HG02642 (cell line): ENCODE data around the gene BHLHE23.

Experiments used
- ATAC-seq: cut with Tn5 transposase; IDR thresholded peaks from one replicate; pipeline ENCODE4 v1.9.1; 2021; ENCODE audit warnings: mild to moderate bottlenecking; ENCODE audit not compliant: unreplicated experiment, poor library complexity

The BHLHE23 gene

DNA sequence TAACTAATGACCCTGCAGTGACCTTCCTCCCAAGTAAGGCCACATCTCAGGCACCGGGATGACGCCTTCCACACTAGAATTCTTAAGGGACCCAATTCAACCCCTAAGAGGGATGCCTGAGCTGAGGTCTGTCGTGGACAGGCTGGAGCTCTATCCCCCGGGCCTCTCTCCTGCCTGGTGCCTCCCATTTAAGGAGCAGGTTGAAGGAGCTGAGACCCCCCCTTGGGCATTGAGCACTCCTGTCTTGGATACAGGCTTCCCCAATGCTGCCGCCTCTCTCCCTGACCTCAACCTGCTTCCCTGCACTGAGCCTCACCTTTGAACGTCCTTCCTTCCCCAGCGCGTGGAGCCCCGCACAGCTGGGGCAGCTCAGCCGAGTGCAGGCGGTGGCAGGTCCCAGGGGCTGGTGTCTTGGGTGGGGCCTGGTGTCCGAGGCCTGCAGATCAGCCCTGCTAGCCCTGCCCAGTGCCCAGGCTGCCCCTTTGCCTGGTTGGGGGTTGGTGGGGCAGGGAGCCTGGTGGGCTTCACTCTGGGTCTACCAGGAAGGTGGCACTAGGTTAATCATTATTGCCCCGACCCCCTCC lies 19.9 kb upstream of the BHLHE23 start:
- ATAC-seq, result no peak

DNA sequence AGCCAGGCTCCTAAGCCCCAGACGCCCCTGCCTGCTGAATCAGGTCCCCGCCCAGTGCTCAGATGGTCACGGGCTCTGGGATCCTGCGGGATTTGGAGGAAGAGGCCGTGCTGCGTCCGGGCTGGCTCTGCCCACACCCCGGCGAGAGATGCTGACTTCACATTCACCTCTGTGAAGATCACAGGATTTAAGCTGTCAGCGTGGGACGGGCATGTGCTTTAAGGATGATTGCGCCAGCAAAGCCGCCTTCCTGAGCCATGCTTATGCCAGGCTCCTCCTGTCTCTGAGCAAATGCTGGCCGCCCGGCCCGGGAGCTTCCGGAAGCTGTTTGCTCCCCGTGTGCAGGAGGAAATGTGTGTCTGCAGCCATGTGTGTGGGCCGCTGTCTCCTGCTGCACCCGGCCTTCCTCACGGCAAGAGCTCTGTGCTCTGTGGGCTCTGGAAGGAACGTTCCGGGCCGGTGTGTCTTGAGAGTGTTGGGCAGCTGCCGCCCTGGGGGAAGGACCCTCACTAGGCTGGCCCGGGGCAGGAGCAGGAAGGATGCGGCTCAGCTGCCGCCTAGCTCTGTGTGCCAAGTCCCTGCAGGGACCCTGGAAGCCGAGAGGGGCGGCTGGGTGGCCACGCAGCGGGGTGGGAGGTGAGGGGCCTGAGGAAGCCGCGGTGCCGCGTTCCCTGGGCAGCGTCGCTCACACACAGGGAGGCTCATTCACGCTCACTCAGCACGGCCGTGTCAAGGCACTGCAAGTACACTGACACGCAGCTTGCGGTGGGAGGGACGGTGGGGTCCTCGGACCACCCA lies 19.0 kb upstream of the BHLHE23 start:
- ATAC-seq, result no peak

DNA sequence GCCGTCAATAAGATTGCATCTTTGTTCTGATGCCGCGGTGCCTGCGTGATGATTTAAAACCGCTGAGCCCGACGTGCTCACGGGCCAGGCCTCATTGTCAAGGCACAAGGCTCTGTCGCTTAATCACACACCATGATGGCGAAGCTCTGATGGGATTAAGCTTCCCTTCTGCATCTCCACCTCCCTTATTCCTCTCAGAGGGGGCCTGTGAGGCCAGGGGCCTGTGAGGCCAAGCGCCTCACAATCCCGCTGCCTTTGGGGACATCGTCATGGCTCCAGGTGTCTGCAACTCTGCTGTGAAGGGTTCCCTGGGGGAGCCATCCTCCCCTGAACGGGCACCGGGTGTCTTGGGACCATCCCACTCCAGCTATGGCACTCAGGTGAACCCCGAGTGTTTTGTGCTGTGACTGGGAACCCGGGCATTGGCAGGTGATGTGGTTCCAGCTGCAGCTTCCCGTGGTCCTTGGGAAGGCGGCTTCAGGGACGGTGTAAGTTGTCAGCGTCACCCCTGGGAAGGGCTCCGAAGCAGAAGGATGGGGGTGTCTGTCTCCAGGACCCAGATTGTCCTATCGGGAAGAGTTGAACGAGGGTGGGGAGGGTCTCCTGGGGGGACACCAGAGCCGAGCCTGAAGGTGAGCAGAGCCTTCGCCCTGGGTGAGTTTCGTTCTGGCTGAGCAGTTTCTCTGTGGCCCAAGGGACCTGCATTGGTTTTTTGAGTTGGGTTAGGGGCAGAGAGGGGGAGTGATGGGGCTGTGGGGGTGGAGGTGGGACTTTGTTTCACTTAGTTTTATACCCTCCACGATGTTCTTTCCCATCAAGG lies 18.0 kb upstream of the BHLHE23 start:
- ATAC-seq, result no peak

DNA sequence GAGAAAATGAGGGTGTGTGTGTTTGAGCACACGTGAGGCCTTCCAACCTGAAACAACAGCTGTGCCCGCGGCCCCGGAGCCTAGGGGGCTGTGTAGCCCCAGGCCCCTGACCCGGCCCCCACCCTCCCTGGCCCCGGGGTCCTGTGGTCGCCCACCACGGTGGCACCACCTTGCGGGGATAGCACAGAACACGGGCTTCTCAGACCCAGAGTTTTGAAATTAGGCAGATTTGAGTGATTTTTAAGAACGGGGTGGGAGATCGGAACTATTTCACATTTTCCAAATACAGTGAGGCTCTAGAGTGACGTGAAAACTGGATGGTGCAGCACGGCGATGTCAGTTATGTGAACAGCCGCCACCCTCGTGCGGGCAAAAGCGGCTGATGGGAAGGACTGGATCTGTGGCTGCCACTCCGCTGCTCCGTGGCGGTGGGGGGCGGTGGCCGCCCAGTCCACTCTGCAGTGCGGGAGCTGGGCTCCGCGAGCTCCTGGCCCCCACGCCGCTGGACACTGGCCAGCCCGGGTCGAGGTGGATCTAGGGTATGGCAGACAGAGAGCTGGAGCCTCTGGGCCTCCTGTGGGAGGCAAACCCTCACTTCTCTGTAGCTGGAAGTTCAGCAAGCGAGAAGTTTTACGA lies 17.3 kb upstream of the BHLHE23 start:
- ATAC-seq, result no peak

DNA sequence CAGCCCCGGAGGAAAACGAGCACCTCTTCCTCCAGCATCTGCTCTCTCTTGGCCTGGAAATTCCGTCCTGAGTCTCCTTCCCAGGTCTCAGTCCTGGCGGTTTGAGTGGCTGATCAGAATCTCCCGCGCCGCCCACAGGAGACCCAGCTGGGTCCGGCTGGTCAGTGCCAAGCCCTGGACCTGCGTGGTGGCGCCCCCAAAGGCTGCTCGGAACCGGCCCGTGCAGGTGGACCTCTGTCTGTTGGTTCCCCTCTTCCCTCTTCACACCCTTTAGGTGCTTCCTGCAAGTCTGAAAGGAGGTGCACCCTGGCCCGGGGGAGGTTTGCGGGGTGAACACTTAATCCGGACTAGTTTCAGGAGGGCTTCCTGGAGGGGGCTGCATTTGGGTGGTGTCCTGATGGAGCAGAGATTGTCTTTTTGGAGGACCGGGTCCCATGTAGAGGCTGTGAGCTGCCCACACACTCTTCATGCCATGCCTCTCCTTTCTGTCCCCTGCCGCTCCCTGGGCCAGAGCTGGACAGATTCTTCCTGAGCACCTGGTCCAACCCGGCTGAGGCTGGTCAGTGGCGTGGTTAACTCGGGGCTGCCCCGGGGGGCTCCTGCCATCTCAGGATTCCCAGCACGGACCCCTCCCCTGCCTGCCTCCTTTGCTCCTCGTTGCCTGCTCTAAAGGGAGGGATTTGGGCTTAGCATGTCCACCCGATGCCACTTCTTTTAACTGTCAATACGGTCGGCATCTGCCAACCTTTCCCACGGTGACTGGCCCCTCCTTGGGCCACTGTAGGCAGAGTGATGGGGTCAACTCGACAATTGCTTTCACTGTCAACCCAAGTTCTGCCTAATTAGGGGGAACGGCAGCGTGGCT lies 16.5 kb upstream of the BHLHE23 start:
- no peak for ATAC-seq

DNA sequence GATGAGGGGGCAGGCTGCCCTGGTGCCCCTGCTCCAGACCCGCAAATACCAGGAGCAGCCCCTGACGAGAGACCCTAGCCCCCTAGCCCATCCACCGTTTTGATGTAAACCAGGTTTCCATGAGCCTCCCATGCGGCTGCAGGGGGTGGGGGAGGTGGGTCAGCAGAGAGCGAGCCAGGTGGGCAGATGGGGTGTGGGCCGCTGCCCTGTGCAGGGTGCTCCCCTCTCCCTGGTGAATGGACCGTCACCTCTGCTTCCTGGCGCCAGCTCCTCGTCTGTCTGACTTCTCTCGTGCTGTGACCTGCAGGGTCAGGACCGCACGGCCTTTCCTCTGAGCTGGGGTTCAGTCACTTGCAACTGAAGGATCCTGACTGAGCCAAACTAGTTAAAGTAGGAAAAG lies 15.7 kb upstream of the BHLHE23 start:
- no peak for ATAC-seq

DNA sequence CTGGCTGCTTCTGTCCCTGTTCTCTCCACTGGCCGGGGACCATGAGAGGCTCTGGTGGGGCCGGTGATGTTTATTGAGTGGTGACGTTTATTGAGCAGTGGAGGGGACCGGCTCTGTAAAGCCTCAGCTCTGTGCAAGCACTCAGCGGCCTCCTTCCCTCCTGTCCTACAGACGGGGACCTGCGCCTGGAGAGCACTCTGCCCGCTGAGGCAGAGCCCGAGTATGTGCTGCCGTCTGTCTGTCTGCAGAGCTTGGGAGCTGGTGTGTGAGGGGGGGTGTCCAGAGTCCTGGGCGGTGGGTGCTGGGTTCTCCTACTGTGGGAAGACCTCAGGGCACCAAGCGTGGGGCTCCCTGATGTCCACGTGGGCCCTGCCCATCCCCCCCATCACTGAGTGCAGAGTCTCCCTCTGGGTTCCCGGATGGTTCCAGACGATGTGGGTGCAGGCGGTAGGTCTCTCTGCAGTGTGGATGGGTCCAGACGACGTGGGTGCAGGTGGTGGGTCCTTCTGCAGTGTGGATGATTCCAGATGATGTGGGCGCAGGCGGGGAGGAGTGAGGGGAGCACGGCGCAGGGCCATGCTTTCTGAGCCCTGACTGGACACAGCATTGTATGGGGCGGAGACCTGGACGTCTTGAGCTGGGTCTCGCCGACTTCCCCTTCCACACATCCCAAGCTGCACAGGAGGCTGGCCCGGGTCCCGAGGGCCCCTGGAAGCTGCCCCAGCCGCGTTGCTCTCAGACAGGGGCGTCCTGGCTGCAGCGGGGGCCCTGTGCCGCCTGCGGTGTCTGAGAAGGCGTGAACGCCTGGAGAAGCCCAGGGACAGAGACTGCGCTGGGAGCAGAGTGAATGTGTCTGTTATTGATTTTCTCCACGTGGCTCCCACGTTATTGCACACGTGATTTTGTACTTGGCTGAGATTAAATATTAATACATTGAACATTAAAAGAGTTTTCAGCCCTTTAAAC lies 14.9 kb upstream of the BHLHE23 start:
- ATAC-seq, result no peak

DNA sequence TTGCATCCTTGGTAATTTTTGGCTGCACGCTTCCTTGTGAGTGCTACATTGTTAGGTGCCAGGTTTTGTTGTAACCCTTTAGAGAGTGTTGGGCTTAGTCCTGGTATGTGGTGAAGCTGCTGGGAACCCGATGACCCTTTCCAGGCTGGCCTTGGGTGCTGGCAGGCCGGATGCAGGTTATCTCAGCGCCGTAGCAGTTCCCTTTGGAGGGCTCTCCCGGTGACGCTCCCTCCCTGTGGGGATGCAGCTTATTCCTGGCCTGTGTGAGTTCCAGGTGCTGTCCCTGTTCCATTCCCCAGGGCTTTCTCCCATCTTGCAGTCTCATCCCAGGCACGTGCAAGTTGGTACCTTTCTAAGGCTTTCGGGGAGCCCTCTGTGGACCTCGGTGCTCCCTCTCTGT lies 13.9 kb upstream of the BHLHE23 start:
- ATAC-seq, result no peak

DNA sequence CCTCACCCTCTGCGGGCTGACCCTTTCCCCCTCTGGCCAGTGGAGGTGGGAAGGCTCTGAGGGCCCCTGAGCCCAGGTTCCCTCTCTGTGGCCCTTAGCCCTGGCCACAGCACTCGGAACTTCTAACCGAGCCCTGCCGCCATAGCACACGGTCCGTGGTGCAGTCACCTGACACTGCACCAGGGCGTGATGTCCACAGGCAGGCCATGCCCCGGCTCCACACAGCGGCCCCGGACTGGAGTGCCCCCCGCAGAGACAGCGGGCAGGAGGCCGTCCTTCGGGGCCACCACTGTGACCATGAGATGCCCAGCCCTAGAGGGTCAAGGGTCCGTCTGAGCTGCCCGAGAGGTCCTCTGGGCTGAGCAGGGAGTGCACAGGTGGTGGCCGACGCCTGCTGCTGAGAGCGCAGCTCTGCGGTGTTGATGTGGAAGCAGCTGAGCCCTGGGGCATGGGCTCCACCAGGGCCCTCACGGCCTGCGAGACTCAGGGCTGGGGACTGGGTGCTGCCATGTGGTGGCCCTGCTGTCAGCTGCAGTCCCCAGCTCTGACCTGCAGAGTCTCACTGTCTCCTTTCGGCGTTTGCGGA lies 11.2 kb upstream of the BHLHE23 start:
- ATAC-seq, result no peak

DNA sequence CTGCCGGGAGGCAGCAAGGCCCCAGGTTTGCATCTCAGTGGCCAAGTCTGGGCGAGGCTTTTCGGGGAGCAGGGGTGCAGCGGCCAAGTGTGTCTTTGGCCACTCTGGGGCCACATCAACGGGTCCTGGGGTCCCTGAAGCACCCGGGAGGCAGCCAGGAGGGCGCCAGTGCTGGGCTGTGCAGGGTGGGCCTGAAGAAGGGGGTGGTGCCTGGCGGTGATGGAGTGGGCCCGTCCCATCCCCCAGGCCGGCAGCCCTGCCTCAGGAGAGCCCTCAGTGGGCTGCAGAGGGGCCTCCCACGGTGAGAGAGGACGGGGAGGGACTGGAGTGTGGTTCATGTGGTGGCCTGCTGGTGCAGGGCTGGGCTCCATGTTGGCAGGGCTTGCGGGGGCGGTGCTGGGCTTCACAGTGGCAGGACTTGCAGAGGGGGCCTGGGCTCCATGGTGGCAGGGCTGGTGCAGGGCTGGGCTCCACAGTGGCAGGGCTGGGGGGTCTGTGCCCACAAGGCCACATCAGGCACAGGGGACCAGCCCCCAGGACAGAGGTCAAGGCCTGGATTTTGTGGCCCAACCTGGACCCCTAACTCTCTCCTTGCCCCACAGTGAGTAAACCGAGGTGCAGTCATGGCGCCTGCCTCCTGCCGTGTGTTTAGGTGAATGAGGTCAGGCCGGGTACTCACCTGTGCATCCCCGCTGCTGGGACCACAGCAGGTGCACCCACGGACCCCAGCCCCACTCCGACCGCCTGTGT lies 10.5 kb upstream of the BHLHE23 start:
- no peak for ATAC-seq

DNA sequence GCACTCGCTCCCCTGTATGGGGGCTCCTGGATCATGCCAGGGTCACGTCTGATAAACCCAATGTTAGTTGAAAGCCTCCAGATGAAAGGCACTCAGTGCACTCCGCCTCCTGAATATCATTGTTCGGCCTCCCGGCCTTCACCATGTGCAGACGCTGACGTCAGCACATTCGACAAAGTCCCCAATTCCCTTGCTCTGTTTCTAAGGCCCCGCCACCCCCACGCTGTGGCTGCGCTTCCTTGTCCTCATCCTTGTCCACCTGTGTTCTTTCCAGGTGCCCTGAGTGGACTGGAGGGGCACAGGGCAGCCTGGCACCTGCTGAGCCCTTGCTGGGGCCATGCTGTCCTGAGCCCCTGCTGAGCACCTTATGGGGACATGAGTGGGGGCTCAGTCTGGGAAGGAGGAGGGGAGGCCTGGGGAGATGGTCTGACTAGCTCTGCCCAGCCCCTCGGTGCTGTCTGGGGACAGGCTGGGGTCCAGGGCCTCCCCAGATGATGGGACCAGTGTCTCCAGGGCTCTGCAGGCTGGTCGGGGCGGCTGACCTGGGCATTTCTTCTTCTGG lies 9.8 kb upstream of the BHLHE23 start:
- no peak for ATAC-seq

DNA sequence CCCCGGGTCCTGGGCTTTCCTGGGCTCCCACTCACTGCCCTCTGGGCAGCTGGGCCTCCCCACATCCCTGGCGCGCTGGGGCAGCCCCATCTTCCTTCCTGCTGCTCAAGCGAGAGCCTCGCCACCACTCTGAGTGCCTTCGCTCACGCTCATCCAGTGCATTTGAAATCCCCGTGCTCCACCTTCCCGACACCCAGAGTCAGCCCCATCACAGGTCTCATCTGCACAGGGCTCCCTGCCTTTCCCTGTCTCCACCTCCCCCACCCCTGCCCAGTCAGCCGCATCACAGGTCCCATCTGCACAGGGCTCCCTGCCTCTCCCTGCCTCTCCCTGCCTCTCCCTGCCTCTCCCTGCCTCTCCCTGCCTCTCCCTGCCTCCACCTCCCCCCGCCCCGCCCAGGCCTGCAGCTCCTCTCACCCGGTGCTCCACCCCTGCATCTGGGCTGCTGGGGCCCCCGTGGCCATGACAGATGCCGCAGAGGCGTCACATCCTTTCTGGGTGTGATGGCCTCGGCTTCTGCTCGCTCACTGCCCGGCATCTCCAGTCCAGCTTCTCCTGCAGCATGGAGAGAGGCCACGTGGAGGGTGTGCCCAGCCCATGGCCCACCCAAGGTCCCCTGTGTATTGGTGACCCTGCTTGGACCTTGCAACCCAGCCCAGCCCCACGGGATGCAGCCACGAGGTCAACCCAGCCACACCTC lies 9.0 kb upstream of the BHLHE23 start:
- ATAC-seq, result no peak

DNA sequence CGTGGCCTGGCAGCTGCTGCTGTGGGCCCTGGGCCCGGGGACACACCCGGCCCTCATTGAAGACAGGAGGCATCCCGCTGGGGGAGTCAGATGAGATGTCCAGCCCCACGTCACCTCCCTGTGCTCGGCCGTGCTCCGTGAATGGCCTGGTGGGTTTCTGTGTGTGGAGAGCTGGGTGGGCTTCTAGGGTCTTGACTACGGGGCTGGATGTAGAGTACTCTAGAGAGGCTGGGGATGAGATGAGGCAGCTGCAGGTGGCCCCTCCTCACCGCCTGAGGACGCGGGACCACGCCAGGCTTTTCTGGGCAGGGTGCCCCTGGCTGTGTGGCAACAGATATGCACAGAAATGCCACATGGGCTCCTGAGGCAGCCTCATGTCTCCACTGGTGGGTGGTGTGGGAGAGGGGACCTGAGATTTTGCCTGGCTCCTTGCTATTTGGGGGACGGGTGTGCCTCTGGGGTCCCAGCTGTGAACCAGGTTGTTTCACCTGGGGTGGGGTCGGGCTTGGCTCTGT lies 8.4 kb upstream of the BHLHE23 start:
- no peak for ATAC-seq

DNA sequence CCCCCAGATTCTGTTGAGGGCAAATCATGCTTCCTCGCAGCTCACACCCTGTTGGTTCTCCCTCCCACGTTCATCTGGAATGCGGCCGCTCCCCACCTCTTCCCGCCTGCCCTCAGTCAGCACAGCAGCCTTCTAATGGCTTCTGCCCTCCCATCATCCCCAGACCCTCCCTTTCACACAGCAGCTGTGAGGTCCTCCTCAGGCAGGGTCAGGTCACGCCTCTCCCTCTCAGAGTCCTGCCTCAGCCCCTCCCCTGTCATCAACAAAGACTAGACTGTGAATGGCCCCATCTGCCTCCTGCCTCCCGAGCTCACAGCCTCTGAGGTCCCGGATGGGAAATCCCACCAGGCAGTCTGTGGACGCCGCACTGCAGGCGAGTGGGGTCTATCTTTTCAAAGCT lies 7.9 kb upstream of the BHLHE23 start:
- ATAC-seq, result no peak

DNA sequence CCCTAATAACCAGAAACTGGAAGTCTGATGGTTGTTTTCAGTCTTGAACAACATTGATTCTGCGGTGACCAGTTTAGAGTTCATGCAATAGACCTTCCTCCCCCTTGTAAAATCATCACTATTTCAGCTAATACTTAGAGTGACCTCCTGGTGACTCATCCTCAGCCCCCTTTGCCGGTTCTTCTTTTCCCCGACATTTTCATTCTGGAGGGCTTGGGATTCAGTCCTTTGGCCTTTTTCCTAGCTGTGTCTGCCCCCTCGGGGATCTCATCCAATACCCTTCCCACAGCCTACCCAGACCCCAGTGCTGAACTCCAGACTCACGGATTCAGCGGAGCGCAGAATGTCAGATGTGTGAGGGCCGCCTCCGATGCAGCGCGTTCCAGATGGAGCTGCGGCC lies 7.5 kb upstream of the BHLHE23 start:
- ATAC-seq, result no peak

DNA sequence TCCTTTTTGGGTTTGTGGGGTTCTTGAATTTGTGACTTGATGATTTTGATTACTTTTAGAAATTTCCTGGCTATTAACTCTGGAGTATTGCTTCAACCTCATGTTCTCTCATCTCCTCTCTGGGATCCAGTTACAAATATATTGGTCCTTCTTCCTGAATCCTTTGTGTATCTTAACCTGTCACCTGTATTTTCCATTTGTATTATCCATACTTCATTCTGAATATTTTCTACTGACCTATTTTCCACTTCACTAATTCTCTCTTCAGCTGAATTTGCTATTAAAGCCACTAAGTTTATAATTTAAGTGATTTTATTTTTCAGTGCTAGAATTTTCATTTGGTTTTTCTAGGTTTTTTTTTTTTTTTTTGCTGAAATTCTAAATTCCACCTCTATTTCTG lies 6.4 kb upstream of the BHLHE23 start:
- ATAC-seq, result no peak

DNA sequence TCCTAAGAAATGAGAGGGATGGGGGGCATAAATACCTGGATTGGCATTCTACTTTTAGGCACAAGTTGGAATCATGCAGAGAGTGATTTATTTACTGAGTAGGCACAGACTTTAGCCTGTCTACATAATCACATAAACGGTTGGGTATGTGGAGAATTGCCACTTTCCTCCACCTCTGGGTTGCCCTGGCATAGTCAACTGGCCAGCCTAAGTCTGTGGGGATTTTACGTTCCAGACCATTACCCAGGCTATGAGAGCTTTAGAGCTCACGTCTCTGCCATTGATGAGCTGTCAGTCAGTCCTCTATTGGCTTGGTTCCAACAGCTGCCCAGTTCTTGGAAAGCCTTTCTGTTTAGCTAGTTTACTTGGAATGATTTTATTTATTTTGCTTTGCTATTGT lies 5.0 kb upstream of the BHLHE23 start:
- ATAC-seq, result no peak
